ENCODE data around the gene COL4A2.
"Not testable (repeated sequence)": the region's sequence is repeated elsewhere in the genome, so short reads cannot be mapped to it uniquely, and the experiment has no call there.

Gene COL4A2

DNA sequence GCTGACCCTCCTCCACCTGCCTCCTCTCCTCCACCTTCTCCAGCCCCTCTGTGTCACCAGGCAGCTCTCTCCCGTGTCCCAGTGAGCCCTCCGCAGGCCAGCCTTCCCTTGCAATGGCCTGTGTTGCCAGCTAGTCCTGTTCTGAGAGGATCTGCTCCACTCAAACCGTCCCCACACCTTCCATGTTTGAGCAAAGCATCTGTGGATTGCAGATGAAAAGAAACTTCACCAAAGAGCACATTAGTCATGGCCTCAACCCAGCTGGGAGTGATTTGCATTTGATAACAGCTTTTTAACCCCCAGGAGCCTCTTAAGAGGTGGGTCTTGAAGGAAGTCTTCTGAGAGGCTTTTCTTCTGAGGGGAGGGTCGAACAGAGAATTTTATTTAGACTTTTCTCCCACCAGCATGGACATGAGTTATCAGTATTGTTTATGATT, 72.8 kb downstream of the COL4A2 start:
- DNase-seq (ENCODE audit: low spot score): no peak

DNA sequence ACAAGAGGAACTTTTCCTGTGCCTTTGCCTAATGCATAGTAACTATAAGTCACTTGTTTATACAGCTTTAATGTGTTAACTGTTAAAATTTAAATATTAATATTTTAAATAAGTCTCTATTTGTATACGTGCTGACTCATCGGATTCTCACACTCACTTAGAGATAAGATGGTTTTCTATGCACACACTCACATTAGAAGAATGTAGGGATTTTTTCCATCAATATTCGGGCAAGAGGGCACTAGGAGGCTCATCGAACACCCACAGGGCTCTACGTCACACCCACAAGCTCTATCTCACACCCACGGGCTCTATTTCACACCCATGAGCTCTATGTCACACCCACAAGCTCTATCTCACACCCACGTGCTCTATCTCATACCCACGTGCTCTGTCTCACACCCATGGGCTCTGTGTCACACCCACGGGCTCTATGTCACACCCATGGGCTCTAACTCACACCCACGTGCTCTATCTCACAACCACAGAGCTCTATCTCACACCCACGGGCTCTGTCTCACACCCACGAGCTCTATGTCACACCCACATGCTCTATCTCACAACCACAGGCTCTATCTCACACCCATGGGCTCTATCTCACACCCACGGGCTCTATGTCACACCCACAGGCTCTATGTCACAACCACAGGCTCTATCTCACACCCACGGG, 73.4 kb downstream of the COL4A2 start:
- no peak for DNase-seq (ENCODE audit: low spot score)

DNA sequence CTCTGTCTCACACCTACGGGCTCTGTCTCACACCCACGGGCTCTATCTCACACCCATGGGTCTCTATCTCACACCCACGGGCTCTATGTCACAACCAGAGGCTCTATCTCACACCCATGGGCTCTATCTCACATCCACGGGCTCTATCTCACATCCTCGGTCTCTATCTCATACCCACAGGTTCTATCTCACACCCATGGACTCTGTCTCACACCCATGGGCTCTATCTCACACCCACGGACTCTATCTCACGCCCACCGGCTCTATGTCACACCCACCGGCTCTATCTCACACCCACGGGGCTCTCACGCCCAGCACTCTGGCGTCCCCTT, 73.9 kb downstream of the COL4A2 start:
- no peak for DNase-seq (ENCODE audit: low spot score)

DNA sequence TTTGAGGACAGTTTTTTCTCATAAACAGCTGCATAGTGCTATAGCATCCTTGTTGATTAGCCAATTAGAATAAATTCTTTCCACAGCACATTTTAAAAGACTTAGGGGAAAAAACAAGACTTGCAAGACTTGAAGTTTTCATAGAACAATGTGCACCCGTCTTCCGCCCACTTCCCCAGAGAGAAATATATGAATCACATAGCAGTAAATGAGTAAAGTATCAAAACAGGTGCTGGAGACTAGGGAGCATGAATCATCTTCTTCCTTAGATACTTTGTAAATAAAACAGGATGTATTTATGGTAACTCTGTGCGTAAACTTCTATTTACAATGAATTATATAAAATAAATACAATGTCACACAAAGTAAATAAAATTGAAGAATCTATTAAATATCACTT, 75.1 kb downstream of the COL4A2 start:
- DNase-seq (ENCODE audit: low spot score): no peak

DNA sequence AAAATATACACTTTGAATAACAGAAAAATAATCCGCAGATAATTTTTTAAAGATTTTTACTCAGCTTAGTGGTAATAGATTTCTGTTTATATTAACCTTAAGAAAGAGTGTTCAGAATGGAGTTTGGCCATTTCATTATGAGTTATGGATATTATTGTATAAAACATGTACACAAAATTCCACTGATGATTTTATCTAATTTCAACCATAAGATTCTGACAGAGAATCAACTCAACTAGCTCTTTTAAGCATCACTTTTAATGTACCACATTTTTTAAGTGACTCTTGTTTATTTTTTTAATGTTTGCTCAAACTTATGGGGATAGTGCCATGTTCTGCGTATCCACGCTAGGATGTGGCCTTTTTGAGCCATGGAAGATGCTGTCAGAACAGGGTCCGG, 75.7 kb downstream of the COL4A2 start:
- DNase-seq (ENCODE audit: low spot score): no peak

DNA sequence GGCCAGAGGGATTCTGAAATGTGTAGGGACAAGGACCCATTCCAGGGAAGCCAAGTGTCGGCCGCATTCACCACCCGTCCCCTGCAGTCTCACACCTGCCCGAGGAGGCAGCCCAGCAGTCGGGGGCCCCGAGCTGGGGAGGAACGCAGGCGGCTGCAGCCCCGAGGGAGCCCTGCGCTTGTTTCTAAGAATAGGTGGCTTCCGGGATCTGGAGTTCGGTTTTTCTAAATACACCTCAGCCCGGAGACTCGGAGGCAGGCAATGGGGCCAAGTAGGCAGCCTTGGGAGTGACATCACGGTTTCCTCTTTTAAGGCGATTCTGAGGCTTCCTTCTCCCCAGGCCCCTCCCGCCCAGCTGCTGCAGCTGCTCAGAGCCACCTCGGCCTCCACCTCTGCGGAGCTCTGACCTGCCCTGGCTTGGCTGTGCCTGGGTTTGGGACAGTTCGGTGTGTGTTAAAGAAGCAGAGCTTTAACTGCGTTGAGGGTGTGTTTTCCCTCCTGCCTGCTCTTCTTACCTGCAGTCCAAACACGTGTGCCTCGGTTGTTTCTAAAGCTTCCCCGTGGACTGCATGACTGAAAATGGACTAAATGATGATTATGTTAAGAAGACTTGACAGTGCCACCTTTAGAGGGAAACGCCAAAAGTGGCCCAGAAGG, 80.5 kb downstream of the COL4A2 start:
- DNase-seq (ENCODE audit: low spot score): no peak

DNA sequence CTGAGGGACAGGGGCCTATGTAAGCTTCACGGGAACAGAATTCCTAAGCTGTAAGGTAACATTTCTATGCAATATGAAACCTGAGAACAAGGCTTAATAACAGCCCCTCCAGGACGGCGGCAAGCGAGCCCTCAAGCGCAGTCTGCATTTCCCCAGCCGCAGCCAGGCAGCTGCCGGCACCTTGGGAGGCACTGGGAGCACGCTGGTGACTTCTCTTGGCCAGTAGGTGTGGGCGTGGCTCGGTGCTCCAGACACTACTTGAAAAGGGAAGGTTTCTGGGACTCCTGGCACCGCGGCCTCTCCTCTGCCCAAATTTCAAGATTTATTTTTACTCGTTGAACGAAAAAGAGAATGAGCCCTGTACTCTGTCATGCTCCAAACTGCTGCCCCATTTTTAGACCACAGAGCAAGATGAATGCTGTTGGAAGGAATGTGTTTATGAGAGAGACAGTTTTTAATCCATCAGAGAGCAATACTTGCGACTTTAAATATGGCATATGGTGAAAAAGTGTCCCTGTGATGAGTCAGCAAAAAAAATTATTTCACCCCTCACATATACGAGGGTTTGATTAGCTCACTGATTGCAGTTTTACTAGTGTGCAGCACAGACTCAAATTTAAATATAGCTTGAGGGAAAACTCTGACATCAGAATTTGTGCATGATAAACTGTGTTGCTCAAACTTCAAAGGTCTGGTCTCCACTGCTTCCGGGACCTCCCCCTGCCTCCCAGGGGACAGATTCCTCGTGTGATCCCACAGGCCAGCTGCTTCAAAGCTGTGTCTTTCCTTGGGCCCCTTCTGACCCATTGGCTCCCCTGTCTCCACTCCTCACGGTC, 81.2 kb downstream of the COL4A2 start:
- DNase-seq (ENCODE audit: low spot score): no peak

DNA sequence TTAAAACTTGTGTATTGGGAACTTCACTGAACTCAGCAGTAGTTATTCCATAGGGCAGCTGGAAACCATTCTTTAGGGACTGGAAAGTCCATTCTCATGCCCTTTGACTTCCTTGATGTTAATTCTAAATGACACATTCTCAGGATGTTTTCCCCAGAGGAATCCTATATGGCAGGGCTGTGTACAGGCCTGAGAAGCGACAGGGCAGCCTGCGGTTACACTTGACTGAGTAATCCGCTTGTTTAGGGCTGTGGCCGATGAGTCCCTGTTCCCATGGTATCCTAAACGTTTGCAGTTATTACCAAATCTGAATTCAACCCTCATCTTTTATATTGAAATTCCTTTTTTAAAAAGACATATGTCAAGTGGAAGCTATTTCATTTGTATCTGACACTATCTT, 83.5 kb downstream of the COL4A2 start:
- DNase-seq (ENCODE audit: low spot score): no peak

DNA sequence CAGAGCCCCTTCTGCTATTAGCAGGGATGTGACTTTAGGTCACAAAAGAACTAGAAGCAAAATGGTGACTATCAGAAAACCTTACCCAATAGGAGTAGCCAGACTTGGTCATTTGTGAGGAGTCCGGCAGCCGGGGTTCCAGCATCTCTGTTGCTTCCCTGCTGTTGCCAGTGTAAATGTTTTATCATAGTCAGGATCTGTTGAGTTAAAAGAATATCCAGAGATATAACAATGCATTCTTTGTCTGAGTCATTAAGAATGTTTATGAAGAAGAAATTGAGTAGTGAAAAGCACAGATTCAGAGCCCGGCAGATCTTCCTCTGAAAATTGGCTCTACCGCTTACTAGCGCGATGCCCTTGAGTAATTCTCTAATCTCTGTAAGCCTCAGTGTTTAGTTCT, 84.2 kb downstream of the COL4A2 start:
- no peak for DNase-seq (ENCODE audit: low spot score)

DNA sequence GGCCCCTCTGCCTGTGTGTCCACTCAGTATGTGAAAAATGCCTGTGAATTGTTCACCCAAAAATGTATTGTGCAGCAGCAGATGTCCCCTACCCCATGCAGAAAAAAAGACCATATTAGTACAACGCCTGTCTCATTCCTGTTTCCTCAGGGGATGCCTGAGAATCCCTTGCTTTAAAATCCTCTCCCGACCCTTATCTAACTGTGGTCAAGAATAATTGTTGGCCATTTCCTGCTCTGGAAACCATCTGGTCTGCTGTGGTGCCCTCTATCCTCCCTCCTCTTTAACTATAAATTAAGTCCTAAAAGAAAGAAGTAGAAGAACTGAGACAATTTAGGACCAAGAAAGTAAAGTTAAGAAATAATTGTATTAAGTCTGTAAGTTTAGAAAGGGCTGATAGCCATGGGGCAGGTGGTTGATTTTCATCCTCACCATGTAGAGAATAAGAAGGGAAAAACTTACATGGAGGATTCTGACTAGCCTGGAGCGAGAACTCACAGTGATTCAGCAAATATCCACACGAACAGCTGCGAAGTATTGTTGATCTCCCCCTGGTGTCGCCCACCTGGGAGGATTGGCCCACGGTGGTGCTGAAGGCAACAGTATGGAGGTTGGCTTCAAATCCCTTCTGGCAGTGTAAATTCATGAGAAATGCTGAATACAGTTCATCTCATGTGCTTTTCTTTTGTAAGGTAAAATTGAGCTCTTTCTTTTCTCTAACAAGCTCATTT, 85.6 kb downstream of the COL4A2 start:
- DNase-seq (ENCODE audit: low spot score): no peak

DNA sequence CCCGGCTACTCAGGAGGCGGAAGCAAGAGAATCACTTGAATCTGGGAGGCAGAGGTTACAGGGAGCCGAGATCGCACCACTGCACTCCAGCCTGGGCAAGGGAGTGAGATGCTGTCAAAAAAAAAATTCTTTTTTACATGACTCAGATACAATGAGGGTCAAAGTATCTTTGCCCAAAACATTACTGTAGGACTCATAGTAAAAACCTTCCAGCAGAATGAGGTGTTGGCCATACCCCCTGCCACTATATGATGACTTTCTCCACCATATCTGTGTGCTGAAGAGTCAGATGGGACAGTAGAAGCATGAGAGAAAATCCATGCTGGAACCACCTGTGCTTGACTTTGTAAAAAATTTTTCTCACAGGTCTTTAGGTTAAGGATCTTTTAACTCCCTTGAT, 86.7 kb downstream of the COL4A2 start:
- no peak for DNase-seq (ENCODE audit: low spot score)

DNA sequence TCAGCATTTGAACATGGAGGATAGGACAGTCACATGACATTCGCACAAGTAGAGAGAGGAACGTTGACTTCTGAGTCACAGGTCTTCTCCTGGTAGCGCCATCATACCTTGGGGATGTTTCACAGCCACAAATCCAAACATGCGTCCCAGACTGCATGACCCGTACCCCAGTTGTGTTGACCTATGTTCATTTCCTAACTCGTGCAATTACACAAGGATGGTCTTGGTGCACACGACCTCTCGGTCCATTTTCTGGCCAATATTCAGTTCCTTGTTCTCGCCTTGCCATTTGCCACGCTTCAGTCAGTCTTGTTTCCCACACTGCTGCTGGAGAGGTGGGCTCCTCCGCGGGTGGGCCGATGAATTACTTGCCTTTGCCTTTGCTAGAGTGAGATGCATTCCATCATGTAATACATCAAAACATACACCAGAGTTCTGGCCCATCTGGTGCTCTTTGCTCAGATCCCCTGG, 87.3 kb downstream of the COL4A2 start:
- DNase-seq (ENCODE audit: low spot score): no peak

DNA sequence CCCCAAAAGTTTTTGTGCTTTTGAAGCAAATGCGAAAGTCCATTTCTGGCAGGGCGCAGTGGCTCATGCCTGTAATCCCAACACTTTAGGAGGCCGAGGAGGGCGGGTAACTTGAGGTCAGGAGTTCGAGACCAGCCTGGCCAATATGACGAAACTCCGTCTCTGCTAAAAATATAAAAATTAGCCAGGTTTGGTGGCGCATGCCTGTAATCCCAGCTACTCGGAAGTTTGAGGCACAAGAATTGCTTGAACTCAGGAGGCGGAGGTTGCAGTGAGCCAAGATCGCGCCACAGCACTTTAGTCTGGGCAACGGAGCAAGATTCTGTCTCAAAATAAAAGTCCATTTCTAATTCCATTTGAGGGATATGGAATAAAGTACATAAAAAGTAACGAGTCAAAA, 88.5 kb downstream of the COL4A2 start:
- not testable (repeated sequence) for DNase-seq (ENCODE audit: low spot score)

DNA sequence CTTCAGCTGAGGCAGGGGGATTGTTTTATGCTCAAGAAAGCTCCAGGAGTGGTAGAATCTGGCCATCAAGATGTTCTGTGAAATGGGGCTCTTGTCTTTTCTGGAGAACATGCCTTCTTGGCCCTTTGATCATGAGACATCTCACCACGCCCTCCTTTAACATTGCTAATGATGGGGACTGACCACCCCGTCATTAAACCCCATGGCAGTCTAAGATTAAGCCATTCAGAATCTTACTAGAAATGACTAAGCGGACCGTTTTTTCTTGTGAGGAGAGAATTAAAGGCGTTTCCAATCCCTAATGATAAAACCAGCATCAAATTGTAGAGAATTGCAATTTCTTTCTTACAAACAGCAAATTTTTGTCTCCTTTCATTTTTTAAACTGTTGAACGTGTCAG, 89.4 kb downstream of the COL4A2 start:
- no peak for DNase-seq (ENCODE audit: low spot score)

DNA sequence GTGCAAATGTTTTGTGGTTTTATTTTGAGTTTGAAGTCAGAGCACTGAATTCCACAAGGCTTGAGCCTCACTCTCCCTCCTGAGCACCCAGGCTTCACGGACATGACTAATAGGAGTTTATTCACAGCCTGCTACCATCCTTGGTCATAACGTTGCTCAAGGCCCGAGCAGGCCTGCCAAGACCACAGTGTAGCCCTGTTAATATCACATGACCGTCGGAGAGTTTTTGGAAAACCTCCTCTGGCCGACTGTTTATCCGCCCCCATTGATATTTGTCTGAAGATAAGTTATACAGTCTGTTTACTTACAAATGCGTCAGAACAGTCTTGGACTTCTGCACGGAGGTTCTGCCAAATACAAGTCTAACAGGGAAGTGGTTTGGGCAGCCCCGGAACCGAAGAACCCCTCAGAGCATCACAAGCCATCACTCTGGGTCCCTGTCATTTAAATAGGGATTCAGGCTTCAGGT, 89.9 kb downstream of the COL4A2 start:
- DNase-seq (ENCODE audit: low spot score): no peak

DNA sequence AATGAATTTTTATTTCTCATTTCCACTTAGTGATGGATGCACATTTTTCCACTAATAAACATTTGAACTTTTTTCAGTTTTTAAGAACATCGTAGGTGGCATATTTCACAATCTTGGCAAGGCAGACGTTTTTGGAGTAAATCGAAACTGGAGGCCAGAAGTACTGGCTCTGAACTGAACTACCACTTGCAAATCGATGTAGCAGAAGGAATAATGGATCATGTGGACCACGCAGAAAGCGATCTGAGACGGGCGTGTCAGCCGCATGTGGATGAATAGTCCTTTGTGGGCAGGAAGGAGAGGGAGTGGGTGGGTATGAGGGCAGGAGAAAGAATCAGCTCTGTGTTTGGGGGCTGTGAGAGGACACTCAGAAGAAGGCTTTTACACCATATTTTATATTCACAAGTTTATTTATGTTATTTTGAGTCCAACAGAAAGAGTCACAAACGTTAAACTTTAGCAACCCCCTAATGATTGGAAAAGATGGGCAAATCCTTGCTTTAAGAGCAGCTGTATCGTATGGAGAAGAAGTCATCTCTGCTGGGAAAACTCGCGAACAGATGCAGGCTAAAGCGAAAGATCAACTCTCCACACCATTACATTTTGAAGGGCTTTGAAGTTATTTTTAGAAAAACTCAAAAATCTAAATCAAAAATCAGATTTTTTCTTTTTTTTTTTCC, 90.5 kb downstream of the COL4A2 start:
- no peak for DNase-seq (ENCODE audit: low spot score)

DNA sequence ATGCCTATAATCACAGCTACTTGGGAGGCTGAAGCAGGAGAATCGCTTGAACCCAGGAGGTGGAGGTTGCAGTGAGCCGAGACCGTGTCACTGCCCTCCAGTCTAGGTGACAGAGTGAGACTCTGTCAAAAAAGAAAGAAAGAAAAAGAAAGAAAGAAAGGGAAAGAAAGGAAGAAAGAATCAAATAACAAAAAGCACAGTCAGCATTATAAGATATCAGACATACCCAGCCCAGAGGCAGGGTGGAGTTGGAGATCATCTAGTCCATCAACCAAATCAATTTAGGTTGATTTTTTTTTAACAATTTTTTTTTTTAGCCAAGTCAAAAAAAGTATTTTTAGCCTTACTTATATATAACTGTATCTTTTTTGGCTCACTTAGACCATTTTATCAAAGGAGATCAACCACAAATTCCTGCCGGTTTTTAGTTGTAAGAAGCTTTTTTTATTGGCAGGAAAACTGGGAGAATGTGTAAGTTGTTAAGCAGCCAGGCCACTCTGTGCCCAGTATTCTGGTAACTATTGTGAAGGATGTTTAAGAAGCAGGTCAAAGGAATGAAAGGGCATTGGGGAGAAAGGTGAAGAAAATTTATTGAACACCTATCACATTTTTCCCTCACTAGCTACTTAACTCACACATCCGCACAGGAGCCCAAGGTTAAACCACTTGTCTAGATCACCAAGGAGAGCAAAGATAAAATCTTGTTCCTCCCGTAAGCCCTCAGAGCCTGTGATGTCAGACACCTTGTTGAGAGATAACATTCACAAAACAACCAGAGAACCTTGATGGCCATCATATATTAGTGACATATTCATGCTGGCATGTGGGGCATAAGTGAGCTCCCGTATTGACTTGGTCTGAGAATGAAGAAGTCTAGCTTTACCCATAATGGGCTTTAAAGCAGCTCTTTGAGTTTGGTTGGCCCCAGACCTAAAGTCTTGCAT, 91.8 kb downstream of the COL4A2 start:
- DNase-seq (ENCODE audit: low spot score): no peak

DNA sequence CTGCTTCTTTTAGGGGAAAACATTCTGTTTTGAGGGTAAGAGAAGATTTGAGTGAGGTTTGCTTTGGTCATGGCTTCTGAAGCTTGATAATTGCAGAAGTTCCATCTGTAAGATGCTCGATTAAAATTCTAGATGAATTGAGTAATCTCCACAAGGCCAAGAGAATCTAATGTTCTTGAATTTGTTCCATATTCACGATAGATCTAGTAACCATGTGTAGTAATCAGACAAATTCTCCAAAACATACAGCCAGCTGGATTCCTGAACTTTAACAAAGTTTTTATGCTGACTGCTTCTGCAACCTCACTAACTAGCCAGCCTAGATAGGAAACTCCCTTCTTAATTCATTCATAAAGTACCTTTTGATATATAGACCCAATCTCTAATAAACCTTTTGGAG, 92.7 kb downstream of the COL4A2 start:
- DNase-seq (ENCODE audit: low spot score): no peak

DNA sequence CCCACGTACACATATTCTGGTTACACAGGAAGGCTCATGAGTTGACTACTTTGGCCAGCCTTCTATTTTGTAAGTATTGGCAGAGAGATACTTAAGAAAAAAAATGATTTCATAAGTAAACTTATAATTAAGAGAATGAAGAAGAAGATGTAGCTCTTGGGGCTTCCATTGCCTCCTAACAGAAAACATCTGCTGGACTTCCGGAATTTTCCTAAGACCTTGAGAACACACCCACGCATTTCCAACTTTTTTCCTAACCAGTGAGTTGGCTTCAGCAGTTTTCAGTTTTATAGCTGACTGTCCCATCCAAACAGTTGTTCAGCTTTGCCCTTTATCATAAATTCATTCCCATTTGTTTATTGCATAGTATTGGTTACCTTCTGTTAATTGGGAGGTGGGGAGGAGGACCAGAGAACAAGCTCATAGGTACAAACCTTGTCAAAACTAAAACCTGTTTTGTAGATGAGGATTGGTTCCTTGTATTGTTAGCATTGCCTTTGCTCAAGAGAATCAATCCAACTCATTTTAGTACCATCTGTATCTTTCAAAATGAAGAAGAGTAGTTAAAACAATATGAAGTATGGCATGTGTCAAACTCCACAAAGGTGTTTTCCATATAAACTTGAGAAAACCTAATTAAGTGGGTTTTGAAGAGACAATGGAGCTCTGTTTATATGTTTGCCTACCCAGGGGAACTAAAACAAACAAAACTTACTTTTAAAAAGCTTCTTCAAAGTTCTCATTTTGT, 93.9 kb downstream of the COL4A2 start:
- no peak for DNase-seq (ENCODE audit: low spot score)

Data from NAMALWA (cell line).